Psoas muscle (tissue), 8 donors: ENCODE measurements around the gene ACSL3. TPM values are rescaled to one million over a fixed set of nuclear protein-coding genes. Genes with fewer than 3 reads are reported as not detected.

Experiments used
- ATAC-seq, 4 donors: fragments of 200-7000 bp; cut with Tn5 transposase; one replicate each; pipeline ENCODE4 v1.9.1; 2020; ENCODE audit warnings: moderate library complexity in 3 of 4, mild to moderate bottlenecking in 2 of 4
- DNase-seq, 2 donors: peaks; one replicate each; pipeline ENCODE4 v3.0.0-alpha.2; 2020
- H3K27ac ChIP-seq: fragments of 200-600 bp; one replicate; pipeline ENCODE4 v1.8.0; 2022
- H3K27me3 ChIP-seq, 3 donors: fragments of 200-600 bp in 1 of 3; one replicate each; pipeline versions ENCODE4 v1.6.1 to v1.8.0; 2013 to 2022; ENCODE audit warnings: low read length in 2 of 3, mild to moderate bottlenecking in 2 of 3, moderate library complexity in 1 of 3; ENCODE audit not compliant: insufficient read depth in 3 of 3
- H3K36me3 ChIP-seq, 2 donors: fragments of 200-600 bp in 1 of 2; one replicate each; pipeline versions ENCODE4 v1.6.1 to v1.8.0; 2013 to 2022; ENCODE audit warnings: low read depth in 1 of 2, mild to moderate bottlenecking in 1 of 2, moderate library complexity in 1 of 2; ENCODE audit not compliant: insufficient read depth in 1 of 2
- H3K4me1 ChIP-seq: fragments of 200-600 bp; one replicate; pipeline ENCODE4 v1.8.0; 2022
- H3K4me3 ChIP-seq: fragments of 200-600 bp; one replicate; pipeline ENCODE4 v1.8.0; 2022; ENCODE audit warnings: mild to moderate bottlenecking
- H3K9me3 ChIP-seq: fragments of 200-600 bp; one replicate; pipeline ENCODE4 v1.8.0; 2022
- WGBS, 3 donors: extraction: QIAGEN DNeasy Blood & Tissue Kit; methylation state at CpG; one replicate each; pipeline versions ENCODE4 v1.1.6 to v1.1.7; 2013; 5-methylcytosine and 5-hydroxymethylcytosine counted together
- intact Hi-C, 2 donors: fragments of 100-400 bp; cut with DNase I; formaldehyde crosslinking; loops; one replicate each; pipeline versions ENCODE4 v1.11.0 to v1.14.2; 2022
- polyA plus RNA-seq, 3 donors: library from polyadenylated mRNA; stranded (reverse); fragments of 200-250 nt; gene quantifications; one replicate each; pipeline ENCODE4 v1.2.3, GENCODE V29; 2013
- total RNA-seq, 4 donors: library from RNA; stranded (reverse); fragmentation: NEBNext Ultra II Directional in 2 of 4; extraction: Animal tissue kit (Norgen Biotek cat#: 25700) in 2 of 4; gene quantifications; one replicate each; pipeline versions ENCODE4 v1.2.1 to v1.2.4, GENCODE V29; 2021 to 2023
- TF ChIP-seq, protein P1 (sequence below): fragments of 200-600 bp; IDR thresholded peaks from one replicate; pipeline ENCODE4 v1.8.0; 2022; ENCODE audit warnings: antibody characterized with exemption
- donor health status: healthy with polysubstance abuse.
- donor health status: DM: no; HTN: no; CAD: no; lungs with moderate emphysema.
- donor health status: Bipolar disorder and iron deficiency.
- donor health status: healthy.
- donor health status: DM: yes; HTN: yes; CAD: no.
- donor health status: DM: no; HTN: no; CAD: no.
- donor health status: DM: no; HTN: no; CAD: no.
- donor health status: DM: yes; HTN: yes; CAD: no.

ACSL3 gene
- total and polyA plus RNA-seq, 7 donors, result 13.5 to 136 (median 27.5) TPM

DNA sequence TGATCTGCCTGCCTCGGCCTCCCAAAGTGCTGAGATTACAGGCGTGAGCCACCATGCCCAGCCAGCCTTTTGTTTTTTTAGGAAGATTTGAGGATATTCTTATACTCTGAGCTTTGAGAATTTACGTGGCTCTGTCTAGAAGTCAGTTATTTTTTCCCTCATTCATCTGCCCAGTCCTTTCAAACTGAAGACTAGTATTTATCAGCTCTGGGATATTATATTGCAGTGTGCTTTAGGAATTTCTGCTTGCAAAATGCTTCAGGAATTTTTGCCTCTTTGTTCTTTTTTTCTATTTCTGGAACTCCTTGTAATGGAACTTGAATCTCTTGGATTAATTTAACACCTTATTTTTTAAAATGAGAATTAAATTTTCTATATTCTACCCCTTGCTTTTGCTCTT is 22.6 kb downstream of the ACSL3 start:
- no peak for DNase-seq
- Histone ChIP-seq H3K4me3 (no peak overlapping the region), H3K27ac (peak overlapping the region; percentile 75), H3K4me1 (peaks cover 72% of the 10 kb centered on the region), H3K36me3 (no peaks in the 10 kb centered on the region), H3K27me3 (no peaks in the 10 kb centered on the region), H3K9me3 (no peaks in the 10 kb centered on the region)
- ATAC-seq, result no peak
- intact Hi-C loops, result no loop called here
- 34 to 72% (median 35%) methylated on average over 3 of the region's 3 CpGs for WGBS, 3 donors
- TF ChIP-seq, protein P1, sequence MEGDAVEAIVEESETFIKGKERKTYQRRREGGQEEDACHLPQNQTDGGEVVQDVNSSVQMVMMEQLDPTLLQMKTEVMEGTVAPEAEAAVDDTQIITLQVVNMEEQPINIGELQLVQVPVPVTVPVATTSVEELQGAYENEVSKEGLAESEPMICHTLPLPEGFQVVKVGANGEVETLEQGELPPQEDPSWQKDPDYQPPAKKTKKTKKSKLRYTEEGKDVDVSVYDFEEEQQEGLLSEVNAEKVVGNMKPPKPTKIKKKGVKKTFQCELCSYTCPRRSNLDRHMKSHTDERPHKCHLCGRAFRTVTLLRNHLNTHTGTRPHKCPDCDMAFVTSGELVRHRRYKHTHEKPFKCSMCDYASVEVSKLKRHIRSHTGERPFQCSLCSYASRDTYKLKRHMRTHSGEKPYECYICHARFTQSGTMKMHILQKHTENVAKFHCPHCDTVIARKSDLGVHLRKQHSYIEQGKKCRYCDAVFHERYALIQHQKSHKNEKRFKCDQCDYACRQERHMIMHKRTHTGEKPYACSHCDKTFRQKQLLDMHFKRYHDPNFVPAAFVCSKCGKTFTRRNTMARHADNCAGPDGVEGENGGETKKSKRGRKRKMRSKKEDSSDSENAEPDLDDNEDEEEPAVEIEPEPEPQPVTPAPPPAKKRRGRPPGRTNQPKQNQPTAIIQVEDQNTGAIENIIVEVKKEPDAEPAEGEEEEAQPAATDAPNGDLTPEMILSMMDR, result no peak

DNA sequence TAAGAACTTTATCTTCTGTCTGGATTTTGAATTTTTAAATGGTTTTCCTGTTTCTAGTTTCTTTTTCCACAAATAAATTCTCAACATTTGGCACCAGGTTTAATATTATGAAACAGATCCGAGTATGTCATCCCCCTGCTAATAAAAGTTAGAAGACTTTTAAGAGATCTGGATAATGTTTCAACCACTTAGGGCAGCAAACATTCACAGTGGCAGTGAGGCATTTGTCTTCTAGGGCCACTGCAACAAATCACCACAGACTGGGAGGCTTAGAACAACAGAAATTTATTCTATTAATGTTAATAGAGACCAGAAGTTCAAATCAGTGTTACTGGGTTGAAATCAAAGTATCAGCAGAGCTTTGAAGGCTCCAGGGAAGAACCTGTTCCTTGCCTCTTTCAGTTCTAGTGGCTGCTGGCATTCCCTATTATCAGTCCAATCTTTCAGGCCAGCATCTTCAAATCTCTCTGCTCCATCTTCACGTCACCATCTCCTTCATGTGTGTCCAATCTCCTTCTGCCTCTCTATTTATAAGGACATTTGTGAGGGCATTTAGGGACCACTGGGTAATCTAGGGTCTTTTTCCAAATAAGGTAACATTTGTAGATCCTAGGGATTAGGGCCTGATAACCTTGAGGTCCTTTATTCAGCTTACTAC is 23.4 kb downstream of the ACSL3 start:
- WGBS, 3 donors, result 3 to 13% (median 5%) methylated on average over 2 of the region's 2 CpGs
- intact Hi-C loops, result no loop called here
- H3K36me3 ChIP-seq, result no peaks in the 10 kb centered on the region
- H3K4me1 ChIP-seq, result peaks cover 66% of the 10 kb centered on the region
- ATAC-seq, result peak; percentile 46 to 62 (median 54)
- H3K27ac ChIP-seq, result peak overlapping the region; percentile 75
- H3K27me3 ChIP-seq, result no peaks in the 10 kb centered on the region
- peak overlapping the region; percentile 19 for H3K4me3 ChIP-seq
- TF ChIP-seq, protein P1, result no peak
- no peak for DNase-seq
- H3K9me3 ChIP-seq, result no peaks in the 10 kb centered on the region

DNA sequence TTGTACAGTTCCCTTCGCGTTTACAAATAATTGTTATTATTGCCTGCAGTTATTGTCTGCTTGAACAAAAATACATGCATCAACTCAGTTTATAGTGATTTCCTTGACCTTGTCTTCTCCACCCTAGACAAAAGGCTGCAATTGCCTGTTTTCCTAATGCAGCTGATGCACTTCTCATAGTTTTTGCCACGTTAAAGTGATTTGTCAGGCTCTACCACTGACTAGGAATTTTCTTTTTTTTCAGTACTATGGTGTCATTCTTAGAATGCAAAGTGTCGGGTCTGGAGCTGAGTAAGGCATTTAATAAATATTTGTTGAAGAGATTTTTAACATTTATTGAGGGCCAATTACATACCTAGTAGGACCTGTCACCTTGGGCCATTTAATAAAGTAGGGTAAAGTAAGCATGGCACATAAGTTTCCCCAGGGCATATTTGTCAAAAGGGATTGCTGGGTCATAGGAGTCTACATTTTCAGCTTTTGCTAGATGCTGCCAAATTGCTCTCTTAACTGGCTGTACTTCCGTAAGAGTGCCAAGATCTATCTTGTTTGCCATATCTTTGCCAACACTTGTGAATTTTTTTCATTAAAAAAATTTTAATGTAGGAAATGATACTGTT is 24.1 kb downstream of the ACSL3 start:
- Histone ChIP-seq H3K9me3 (no peaks in the 10 kb centered on the region), H3K36me3 (no peaks in the 10 kb centered on the region), H3K4me1 (peaks cover 68% of the 10 kb centered on the region), H3K27ac (peak overlapping the region; percentile 75), H3K4me3 (peak overlapping the region; percentile 19), H3K27me3 (no peaks in the 10 kb centered on the region)
- 23 to 33% (median 30%) methylated on average over 5 of the region's 5 CpGs for WGBS, 3 donors
- intact Hi-C loops, result no loop called here
- DNase-seq (no peak), ATAC-seq (peak in 1 of 4 donors; percentile 45)
- TF ChIP-seq, protein P1, result no peak

DNA sequence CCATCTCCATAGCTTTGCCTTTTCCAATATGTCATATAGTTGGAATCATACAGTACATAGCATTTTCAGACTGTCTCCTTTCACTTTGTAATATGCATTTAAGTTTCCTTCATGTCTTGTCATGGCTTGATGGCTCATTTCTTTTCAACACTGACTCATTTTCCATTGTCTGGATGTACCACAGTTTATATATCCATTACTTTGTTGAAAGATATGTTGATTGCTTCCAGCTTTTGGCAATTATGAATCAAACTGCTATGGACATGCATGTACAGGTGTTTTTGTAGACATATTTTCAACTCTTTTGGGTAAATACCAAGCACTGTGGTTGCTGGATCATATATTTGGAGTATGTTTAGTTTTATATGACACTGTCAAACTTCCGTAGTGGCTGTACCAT is 26.3 kb downstream of the ACSL3 start:
- ATAC-seq (peak in 1 of 4 donors; percentile 25), DNase-seq (no peak)
- TF ChIP-seq, protein P1, result no peak
- H3K4me3 ChIP-seq, result no peak overlapping the region
- no peaks in the 10 kb centered on the region for H3K36me3 ChIP-seq
- no peaks in the 10 kb centered on the region for H3K9me3 ChIP-seq
- intact Hi-C loops, result no loop called here
- H3K4me1 ChIP-seq, result peaks cover 64% of the 10 kb centered on the region
- H3K27me3 ChIP-seq, result no peaks in the 10 kb centered on the region
- peak overlapping the region; percentile 0 for H3K27ac ChIP-seq
- 72 to 100% (median 84%) methylated on average over 1 of the region's 1 CpG for WGBS, 3 donors
